ENCODE data around the gene XPO6. TPM values are rescaled to one million over a fixed set of nuclear protein-coding genes. Genes with fewer than 3 reads are reported as not detected.

The XPO6 gene
- total and polyA plus RNA-seq, 2 donors = 67.9 to 161 TPM

DNA sequence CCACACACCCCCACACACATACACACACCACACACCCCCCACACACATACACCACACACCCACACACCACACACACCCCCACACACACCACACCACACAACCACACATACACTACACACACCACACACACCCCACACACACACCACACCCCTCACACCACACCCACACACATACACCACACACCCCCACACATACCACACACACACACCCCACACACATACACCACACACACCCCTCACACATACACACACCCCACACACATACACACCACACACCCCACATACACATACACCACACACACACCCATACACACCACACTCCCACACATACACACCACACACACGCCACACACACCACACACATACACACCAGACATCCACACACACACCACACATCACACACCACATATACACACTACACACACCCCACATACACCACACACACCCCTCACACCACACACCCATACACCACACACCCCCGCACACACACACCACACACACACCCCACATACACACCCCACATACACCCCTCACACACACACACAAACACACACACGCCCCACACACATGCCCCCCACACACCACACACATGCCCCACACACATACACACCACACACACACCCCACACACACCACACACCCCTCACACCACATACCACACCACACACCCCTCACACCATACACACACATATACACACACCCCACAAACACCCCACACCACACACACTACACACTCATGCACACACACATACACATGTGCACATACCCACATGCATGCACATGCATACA is 122.4 kb downstream of the XPO6 start:
- H3K9me3 ChIP-seq (ENCODE audit: control insufficient read depth in 2 of 2, insufficient read depth in 1 of 2, low read length in 1 of 2) = no peaks in the 10 kb centered on the region

DNA sequence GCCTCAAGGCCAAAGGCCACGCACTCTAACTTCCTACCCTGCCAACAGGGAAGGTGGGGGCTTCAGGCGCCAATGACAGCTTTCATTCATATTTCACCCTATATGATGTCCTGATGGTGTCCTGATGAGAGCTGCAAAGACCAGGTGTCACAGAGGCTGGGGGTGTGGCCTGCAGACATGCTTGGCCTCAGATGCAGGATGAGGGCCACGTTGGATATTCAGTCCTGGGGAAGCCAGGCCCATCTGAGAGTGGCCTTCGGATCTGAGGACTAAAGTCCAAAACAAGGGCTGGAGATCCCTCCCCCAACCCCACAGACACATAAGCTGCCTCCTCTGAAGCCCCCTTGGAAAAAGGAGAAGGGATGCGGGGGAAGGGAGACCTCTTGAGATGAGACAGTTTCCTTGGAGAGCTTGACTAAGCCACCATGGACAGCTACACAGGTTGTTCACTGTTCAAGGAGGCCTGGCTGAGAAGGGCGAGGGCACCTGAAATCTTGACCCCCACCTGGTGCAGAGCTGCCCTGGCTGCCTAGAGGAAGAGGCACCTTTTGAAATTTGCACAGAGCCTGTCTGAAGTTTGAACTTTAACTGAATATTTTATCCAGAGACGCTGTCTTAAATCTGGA is 124.0 kb downstream of the XPO6 start:
- H3K4me3 ChIP-seq (ENCODE audit: low read length in 2 of 2) = no peak overlapping the region
- no peaks in the 10 kb centered on the region for H3K27me3 ChIP-seq (ENCODE audit: control insufficient read depth in 2 of 2, insufficient read depth in 1 of 2, low read length in 1 of 2)
- 97% methylated on average over 7 of the region's 7 CpGs for WGBS
- no peaks in the 10 kb centered on the region for H3K36me3 ChIP-seq (ENCODE audit: control insufficient read depth in 2 of 2, insufficient read depth in 2 of 2, low read length in 1 of 2)
- no peaks in the 10 kb centered on the region for H3K9me3 ChIP-seq (ENCODE audit: control insufficient read depth in 2 of 2, insufficient read depth in 1 of 2, low read length in 1 of 2)
- H3K4me1 ChIP-seq (ENCODE audit: control insufficient read depth in 2 of 2, insufficient read depth in 2 of 2, low read length in 2 of 2) = no peaks in the 10 kb centered on the region
- no peak overlapping the region for H3K27ac ChIP-seq (ENCODE audit: low read depth in 1 of 2, low read length in 1 of 2)
- DNase-seq (ENCODE audit: low read depth in 6 of 9, low spot score in 9 of 9) = no peak

More for the DNA sequence above, 122.4 kb downstream of the XPO6 start:
- no peak for DNase-seq (ENCODE audit: low read depth in 6 of 9, low spot score in 9 of 9)
- Histone ChIP-seq H3K4me3 (ENCODE audit: low read length in 2 of 2) (no peak overlapping the region), H3K4me1 (ENCODE audit: control insufficient read depth in 2 of 2, insufficient read depth in 2 of 2, low read length in 2 of 2) (no peaks in the 10 kb centered on the region), H3K27me3 (ENCODE audit: control insufficient read depth in 2 of 2, insufficient read depth in 1 of 2, low read length in 1 of 2) (no peaks in the 10 kb centered on the region), H3K27ac (ENCODE audit: low read depth in 1 of 2, low read length in 1 of 2) (no peak overlapping the region), H3K36me3 (ENCODE audit: control insufficient read depth in 2 of 2, insufficient read depth in 2 of 2, low read length in 1 of 2) (peaks cover 0 to 3% of the 10 kb centered on the region in 2 donors)
- WGBS = 99% methylated on average over 3 of the region's 3 CpGs

DNA sequence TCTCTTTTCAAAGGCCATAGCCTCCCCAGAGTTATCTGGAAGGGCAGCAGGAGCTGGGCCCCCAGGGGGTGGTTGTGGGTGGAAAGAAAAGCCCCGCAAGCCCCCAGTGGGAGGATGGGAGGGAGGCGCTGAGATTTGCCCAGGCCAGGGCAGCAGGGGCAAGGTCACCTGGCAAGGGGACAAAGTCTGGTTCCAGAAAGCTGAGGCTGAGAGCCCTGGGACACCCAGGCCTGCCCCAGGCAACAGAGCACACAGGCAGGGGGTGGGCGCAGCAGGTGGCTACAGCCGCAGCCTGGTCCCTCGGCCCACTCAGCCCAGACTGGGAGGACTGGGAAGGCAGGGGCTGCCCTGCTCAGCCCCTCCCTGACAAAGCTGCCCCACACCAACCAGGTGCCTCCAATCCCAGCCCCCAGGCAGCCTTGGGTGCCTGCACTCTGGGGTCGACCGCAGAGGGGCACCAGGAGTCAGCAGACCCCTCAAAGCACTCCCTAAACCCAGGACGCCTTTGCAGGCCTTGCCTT is 124.6 kb downstream of the XPO6 start:
- no peak for DNase-seq (ENCODE audit: low read depth in 6 of 9, low spot score in 9 of 9)
- Histone ChIP-seq H3K4me1 (ENCODE audit: control insufficient read depth in 2 of 2, insufficient read depth in 2 of 2, low read length in 2 of 2) (no peaks in the 10 kb centered on the region), H3K27me3 (ENCODE audit: control insufficient read depth in 2 of 2, insufficient read depth in 1 of 2, low read length in 1 of 2) (no peaks in the 10 kb centered on the region), H3K36me3 (ENCODE audit: control insufficient read depth in 2 of 2, insufficient read depth in 2 of 2, low read length in 1 of 2) (no peaks in the 10 kb centered on the region), H3K9me3 (ENCODE audit: control insufficient read depth in 2 of 2, insufficient read depth in 1 of 2, low read length in 1 of 2) (no peaks in the 10 kb centered on the region), H3K27ac (ENCODE audit: low read depth in 1 of 2, low read length in 1 of 2) (no peak overlapping the region), H3K4me3 (ENCODE audit: low read length in 2 of 2) (no peak overlapping the region)
- 98% methylated on average over 8 of the region's 8 CpGs for WGBS

DNA sequence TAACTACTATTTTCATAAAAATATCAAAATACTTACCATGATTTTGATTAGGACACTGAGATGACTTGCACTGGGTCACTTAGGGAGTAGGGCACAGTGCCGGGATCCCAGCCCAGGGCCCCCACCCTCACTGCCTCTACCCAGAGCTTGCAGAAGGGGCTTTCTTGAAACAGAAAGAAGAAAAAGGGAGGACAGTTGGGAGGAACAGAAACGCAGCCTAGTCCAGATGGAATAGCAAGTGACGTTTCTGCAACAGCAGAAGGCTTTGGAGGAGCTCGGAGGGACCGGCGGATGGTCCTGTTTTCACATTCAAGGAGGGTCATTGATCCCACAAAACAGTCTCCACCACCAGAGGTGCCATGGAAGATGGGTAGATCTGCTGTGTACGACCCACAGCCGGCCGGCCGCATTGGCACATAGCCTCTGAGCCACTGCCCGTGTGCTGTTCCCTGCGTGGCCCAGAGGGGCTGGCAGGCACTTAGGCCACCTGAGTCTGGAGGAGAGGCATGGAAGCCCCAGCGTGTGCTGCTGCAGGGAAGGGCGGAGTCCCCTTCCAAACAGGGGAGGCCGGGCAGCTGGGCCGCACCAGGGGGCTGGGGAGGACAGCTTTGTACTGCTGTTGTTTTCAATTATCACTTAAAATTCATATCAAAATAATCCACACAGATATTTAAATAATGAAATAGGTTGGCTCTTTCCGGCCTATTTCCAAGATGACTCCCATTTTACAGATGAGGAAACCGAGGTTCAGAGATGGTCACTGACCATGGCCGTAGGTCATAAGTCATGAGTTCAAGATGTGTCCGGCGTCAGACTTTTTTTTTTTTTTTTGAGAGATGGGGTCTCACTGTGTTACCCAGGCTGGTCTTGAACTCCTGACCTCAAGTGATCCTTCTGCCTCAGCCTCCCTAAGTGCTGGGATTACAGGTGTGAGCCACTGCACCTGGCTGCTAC is 125.3 kb downstream of the XPO6 start:
- no peak overlapping the region for H3K27ac ChIP-seq (ENCODE audit: low read depth in 1 of 2, low read length in 1 of 2)
- DNase-seq (ENCODE audit: low read depth in 6 of 9, low spot score in 9 of 9) = no peak

DNA sequence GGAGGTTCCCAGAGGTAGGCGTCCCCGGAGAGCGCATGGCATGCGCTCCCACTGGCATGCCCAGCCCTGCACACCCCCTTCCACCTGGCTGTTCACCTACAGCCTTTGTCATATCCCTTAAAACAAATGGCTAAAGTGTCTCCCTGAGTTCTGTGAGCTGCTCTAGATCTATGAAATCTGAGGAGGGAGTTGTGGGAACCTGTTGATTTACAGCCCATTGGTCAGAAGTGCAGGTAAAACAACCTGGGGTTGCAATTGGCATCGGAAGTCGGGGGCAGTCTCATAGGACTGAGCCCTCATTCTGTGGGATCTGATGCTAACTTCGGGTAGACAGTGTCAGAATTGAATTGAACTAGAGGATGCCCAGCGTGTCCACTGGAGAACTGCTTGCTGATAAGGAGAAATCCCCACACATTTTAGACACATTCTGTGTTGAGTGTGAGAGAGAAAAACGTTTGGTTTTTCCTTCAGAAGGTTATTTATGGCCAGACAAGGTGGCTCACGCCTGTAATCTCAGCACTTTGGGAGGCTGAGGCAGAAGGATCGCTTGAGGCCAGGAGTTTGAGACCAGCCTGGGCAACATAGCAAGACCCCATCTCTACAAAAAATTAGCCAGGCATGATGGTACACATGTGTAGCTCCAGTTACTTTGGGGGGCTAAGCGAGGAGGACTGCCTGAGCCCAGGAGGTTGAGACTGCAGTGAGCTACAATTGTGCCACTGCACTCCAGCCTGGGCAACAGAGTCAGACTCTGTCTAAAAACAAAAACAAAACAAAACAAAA is 126.2 kb downstream of the XPO6 start:
- no peak overlapping the region for H3K4me3 ChIP-seq (ENCODE audit: low read length in 2 of 2)
- 86% methylated on average over 12 of the region's 12 CpGs for WGBS
- DNase-seq (ENCODE audit: low read depth in 6 of 9, low spot score in 9 of 9) = no peak
- no peaks in the 10 kb centered on the region for H3K4me1 ChIP-seq (ENCODE audit: control insufficient read depth in 2 of 2, insufficient read depth in 2 of 2, low read length in 2 of 2)
- H3K36me3 ChIP-seq (ENCODE audit: control insufficient read depth in 2 of 2, insufficient read depth in 2 of 2, low read length in 1 of 2) = no peaks in the 10 kb centered on the region
- H3K27me3 ChIP-seq (ENCODE audit: control insufficient read depth in 2 of 2, insufficient read depth in 1 of 2, low read length in 1 of 2) = no peaks in the 10 kb centered on the region
- no peak overlapping the region for H3K27ac ChIP-seq (ENCODE audit: low read depth in 1 of 2, low read length in 1 of 2)
- H3K9me3 ChIP-seq (ENCODE audit: control insufficient read depth in 2 of 2, insufficient read depth in 1 of 2, low read length in 1 of 2) = no peaks in the 10 kb centered on the region

More for the DNA sequence above, 125.3 kb downstream of the XPO6 start:
- Histone ChIP-seq H3K27me3 (ENCODE audit: control insufficient read depth in 2 of 2, insufficient read depth in 1 of 2, low read length in 1 of 2) (no peaks in the 10 kb centered on the region), H3K4me3 (ENCODE audit: low read length in 2 of 2) (no peak overlapping the region), H3K36me3 (ENCODE audit: control insufficient read depth in 2 of 2, insufficient read depth in 2 of 2, low read length in 1 of 2) (no peaks in the 10 kb centered on the region), H3K9me3 (ENCODE audit: control insufficient read depth in 2 of 2, insufficient read depth in 1 of 2, low read length in 1 of 2) (no peaks in the 10 kb centered on the region), H3K4me1 (ENCODE audit: control insufficient read depth in 2 of 2, insufficient read depth in 2 of 2, low read length in 2 of 2) (no peaks in the 10 kb centered on the region)
- WGBS = 96% methylated on average over 21 of the region's 21 CpGs

DNA sequence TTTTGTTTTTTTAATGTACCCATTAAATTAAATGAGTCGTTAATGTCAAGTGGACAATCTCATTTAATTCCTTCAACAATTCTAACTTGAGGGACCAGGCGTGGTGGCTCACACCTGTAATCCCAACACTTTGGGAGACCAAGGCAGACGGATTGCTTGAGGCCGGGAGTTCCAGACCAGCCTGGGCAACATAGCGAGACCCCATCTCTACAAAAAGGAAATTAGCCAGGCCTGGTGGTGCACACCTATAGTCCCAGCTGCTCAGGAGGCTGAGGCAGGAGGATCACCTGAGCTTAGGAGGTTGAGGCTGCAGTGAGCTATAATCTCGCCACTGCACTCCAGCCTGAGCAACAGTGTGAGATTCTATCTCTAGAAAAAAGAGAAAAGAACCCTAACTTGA is 127.6 kb downstream of the XPO6 start:
- H3K27me3 ChIP-seq (ENCODE audit: control insufficient read depth in 2 of 2, insufficient read depth in 1 of 2, low read length in 1 of 2) = no peaks in the 10 kb centered on the region
- no peaks in the 10 kb centered on the region for H3K4me1 ChIP-seq (ENCODE audit: control insufficient read depth in 2 of 2, insufficient read depth in 2 of 2, low read length in 2 of 2)

DNA sequence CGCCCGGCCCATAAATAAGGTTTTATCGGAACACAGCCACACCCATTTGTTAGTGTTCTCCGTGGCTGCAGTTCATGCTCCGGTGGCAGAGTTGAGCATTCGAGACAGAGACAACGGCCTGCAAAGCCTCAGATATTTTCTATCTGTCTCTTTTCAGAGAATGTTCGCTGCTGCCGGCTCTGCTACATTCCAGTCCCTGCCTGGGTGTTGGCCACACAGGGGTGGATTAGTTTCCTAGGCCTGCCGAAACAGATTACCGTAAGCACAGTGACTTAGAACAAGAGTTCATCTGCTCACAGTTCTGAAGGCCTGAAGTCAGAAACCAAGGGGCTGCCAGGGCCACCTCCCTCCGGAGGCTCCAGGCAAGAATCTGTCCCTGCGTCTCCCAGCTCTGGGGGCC is 129.1 kb downstream of the XPO6 start:
- Histone ChIP-seq H3K27ac (ENCODE audit: low read depth in 1 of 2, low read length in 1 of 2) (peak overlapping the region in 1 of 2 donors; percentile 66), H3K9me3 (ENCODE audit: control insufficient read depth in 2 of 2, insufficient read depth in 1 of 2, low read length in 1 of 2) (no peaks in the 10 kb centered on the region), H3K4me3 (ENCODE audit: low read length in 2 of 2) (no peak overlapping the region), H3K27me3 (ENCODE audit: control insufficient read depth in 2 of 2, insufficient read depth in 1 of 2, low read length in 1 of 2) (no peaks in the 10 kb centered on the region), H3K36me3 (ENCODE audit: control insufficient read depth in 2 of 2, insufficient read depth in 2 of 2, low read length in 1 of 2) (no peaks in the 10 kb centered on the region), H3K4me1 (ENCODE audit: control insufficient read depth in 2 of 2, insufficient read depth in 2 of 2, low read length in 2 of 2) (no peaks in the 10 kb centered on the region)
- 95% methylated on average over 13 of the region's 13 CpGs for WGBS
- DNase-seq (ENCODE audit: low read depth in 6 of 9, low spot score in 9 of 9) = no peak

More for the DNA sequence above, 127.6 kb downstream of the XPO6 start:
- no peaks in the 10 kb centered on the region for H3K9me3 ChIP-seq (ENCODE audit: control insufficient read depth in 2 of 2, insufficient read depth in 1 of 2, low read length in 1 of 2)
- H3K27ac ChIP-seq (ENCODE audit: low read depth in 1 of 2, low read length in 1 of 2) = no peak overlapping the region
- no peak overlapping the region for H3K4me3 ChIP-seq (ENCODE audit: low read length in 2 of 2)
- no peaks in the 10 kb centered on the region for H3K36me3 ChIP-seq (ENCODE audit: control insufficient read depth in 2 of 2, insufficient read depth in 2 of 2, low read length in 1 of 2)
- 98% methylated on average over 6 of the region's 6 CpGs for WGBS
- no peak for DNase-seq (ENCODE audit: low read depth in 6 of 9, low spot score in 9 of 9)

DNA sequence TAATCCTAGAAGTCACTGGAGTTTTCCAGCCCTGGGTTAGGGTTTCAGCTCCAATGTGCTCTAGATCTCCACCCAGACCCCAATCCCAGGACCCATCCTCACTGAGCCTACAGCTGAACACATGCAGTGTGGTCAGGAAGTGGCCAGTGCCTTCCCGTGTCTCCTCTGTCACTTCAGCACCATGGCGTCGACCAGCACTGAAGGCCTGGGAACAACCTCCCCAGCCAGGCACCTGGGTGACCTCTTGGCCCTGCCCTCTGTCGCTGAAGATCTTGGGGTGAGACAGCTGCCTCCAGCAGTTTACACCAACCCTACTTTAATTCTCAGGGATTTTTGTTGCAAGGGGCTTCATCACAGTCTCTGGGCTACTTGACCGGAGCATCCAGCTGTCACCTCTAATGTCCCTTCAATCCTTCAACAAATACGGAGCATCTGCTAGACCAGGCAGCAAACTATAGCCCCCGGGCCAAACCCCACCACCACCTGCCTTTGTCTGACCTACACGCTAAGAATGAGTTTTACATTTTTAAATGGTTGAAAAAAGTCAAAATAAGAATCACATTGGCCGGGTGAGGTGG is 130.3 kb downstream of the XPO6 start:
- H3K27ac ChIP-seq (ENCODE audit: low read depth in 1 of 2, low read length in 1 of 2) = no peak overlapping the region
- WGBS = 86% methylated on average over 9 of the region's 9 CpGs

More for the DNA sequence above, 130.3 kb downstream of the XPO6 start:
- Histone ChIP-seq H3K9me3 (ENCODE audit: control insufficient read depth in 2 of 2, insufficient read depth in 1 of 2, low read length in 1 of 2) (no peaks in the 10 kb centered on the region), H3K4me1 (ENCODE audit: control insufficient read depth in 2 of 2, insufficient read depth in 2 of 2, low read length in 2 of 2) (no peaks in the 10 kb centered on the region), H3K4me3 (ENCODE audit: low read length in 2 of 2) (no peak overlapping the region), H3K27me3 (ENCODE audit: control insufficient read depth in 2 of 2, insufficient read depth in 1 of 2, low read length in 1 of 2) (no peaks in the 10 kb centered on the region), H3K36me3 (ENCODE audit: control insufficient read depth in 2 of 2, insufficient read depth in 2 of 2, low read length in 1 of 2) (no peaks in the 10 kb centered on the region)
- DNase-seq (ENCODE audit: low read depth in 6 of 9, low spot score in 9 of 9) = no peak

All from thymus (tissue), 11 donors.